HG03159 (cell line): ENCODE measurements around the gene SGPL1.

Source experiments
- ATAC-seq: cut with Tn5 transposase; IDR thresholded peaks from one replicate; pipeline ENCODE4 v1.9.1; 2021; ENCODE audit warnings: mild to moderate bottlenecking, moderate library complexity; ENCODE audit not compliant: unreplicated experiment

The SGPL1 gene

DNA sequence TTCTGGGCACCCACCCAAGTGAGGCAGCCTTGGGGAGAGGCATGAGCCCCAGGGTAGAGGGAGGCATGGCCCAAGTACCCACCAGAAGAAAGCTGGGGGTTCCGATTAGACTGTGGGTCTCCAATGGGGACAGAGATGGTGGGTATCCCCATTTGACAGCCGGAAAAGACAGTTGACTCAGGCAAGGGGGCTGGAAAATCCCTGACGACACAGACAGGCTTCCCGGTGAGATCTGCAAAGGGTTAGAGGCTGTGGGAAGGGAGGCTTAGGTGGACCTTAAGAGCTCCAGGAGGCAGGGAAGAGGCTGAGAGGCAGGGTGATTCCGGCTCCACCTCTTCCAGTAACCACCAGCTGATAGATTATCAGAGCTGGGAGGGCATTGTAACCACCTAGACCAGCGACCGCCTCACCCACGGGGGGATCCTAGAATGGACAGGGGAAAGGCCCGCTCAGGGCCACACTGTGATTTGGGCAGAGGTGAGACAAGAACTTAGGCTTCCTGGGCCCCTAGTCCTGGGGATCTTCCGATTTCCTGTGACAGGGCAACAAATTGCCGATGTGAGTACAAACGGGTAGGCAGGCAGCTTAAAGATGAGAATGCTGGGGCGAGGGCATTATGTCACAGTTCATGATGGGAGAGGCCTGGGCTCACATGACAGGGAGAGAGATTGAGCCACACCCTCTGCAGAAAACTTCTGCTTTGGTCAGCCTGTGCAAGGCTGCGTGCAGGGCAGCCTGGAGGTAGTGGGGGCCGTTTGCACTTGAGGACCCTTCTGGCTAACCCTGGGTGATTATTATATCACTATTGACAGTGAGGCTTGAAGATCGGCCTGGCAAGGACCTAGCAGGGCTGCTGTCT is 36.0 kb upstream of the SGPL1 start:
- no peak for ATAC-seq

DNA sequence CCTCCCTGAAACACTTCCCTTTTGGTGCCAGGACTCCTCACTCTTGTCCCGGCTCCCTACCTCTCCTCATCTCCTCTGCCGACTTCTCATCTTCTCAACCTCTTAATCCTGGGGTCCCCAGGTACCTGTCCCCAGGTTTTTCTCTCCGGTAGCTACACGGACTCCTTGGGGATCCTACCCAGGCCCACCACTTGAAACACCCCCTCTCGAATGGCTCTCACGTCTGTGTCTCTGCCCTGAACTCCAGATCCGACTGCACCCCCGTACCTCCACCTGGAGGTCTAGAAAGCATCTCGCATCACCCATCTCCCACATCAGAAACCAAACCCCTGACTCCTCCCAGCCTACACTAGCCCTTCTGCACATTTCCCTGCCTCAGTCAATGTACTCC is 35.4 kb upstream of the SGPL1 start:
- ATAC-seq, result no peak

DNA sequence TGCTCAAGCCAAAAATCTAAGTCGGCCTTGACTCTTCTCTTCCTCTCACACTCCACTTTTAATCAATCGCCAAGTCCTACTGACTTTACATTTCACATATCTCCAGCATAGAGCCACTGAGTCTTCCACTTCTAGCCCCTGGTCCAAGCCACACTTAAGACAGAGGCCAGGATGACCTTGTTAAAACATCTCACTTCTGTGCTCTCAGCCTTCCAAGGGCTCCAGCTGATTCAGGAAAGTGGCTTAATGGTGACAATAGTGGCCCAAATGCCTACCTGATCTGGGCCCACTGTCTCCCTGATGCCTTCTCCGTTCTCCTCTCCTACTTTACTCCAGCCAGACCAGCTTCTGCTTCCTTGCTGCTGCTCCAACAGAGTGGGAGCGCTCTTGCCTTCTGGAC is 35.0 kb upstream of the SGPL1 start:
- no peak for ATAC-seq

DNA sequence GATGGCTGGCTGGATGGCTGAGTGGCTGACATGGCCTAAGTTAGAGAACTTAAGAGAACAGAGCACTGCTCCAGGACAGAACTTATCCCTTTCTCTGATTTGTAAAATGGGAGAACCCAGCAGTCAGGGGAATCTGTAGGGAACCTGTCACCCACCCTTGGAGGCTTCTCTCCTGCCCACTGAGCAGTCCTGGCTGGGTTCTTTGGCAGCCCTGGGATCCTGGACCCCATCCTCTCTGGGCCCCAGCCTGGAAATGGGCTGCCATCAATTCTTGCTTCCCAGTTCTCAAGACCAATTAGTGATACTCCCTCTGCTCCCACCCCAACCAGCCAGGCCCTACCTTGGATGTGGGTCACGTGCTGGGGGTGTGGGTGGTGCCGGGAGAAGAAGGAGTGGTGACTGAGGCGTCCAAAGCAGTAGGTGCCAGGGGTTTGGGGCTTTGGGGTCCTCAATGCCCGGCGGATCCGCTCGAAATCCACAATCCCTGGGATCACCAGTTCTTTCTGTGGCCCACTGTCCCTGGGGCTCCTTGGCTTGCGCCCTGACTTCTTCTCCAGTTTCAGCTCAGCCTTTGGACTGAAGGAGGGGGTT is 34.2 kb upstream of the SGPL1 start:
- ATAC-seq, result no peak

DNA sequence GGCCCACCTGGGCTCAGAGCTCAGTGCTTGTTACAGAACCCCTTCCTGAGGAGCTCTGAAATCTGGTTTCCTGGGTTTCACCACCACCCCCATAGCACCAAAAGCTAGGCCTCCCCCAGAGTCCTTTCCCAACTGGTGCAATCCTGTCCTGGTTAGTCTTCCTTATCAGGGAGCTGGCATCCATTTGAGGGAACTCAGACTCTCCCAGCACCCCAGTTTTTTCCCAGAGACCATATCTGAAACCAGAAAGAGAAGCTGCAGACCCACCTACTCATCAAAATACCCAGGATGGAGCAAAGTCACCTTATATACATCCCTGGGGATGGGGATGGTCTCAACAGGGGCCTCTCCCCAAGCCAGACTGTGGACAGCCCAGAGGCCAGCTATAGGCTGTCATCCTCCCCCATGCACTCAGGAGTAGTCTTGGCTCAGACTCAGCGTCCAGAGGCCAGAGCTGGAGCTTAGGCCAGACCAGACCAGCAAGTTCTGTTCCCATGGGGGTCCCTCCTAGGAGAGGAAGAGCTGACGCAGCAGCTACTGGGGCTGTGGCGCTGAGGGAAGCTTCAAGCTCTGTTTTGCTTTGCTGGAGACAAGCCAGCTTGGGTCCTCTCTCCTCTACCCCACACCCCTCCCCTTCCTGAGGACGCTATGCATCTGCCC is 33.5 kb upstream of the SGPL1 start:
- no peak for ATAC-seq

DNA sequence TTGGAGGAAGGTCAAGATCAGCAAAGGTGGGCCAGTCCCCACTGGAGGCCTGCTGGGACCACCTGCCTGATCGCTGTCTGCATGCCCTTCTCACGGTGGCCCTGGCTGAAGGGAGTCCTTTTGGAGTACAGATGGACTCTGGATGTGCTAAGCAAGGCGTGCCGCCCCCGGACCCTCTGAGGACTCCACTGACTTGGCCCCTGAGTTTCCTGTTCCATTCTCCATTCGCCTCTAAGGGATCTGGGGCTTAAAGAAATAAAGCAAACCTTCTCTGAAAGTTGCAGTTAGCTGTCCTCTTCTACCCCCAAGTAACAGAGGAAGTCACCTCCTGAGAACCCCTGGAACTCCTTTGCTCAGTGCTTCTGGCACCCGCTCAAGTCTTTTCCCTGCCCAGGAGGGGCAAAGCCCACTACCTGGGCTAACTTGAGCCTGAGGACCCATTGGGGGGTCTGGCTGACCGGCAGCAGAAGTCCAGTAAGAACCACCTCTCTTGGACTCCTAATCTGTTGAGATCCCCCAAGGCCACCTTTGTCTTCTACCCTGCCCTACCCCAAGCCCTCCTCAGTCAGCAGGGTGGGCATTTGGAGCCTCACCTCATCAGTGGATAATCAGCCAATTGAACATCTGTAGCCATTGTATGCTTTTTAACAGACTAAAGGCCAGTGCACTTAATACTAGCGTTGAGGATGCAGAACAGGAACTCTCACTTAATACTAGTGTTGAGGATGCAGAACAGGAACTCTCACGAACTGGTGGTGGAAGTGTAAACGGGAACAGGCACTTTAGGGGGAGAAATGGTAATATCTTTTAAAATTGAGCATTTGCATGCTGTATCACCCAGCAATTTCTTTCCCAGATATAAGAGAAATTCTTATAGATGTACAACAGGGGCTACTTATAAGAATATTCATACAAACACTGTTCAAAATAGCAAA is 32.7 kb upstream of the SGPL1 start:
- ATAC-seq, result no peak

DNA sequence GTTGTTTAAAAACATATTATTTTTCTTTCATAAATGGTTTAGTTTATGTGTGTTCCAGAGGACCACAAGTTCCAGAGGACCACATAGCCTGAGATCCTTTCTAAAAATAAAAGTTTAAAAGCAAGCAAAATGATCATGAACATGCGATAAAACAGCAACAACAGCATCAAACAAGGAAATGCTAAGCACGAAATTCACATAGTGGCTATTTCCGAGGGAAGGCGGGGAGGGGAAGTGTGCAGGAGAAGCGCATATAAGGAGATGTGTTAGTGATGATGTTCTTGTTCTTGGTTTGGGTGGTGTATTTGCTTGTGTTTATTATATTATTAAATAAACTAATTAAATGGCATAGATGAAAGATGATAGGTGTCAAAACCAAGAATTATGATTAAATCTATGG is 31.7 kb upstream of the SGPL1 start:
- no peak for ATAC-seq

DNA sequence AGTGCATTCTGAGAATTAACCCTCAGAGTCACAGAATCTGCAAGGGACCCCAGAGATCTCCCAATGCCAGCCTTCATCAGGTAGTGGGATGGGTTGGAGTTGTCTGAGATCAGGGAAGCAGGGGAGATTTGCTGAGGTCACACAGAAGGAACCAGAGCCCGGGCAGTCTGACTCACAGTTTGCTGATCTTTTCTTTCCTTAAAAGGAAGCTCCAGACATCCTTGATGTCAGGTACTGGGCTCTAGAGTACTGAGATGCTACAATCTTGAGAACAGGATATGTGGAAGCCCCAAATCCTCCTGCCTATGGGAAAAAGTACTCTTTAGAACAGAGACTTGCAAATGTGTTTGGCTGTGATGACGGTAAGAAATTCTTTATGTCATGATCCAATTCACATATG is 31.3 kb upstream of the SGPL1 start:
- no peak for ATAC-seq

DNA sequence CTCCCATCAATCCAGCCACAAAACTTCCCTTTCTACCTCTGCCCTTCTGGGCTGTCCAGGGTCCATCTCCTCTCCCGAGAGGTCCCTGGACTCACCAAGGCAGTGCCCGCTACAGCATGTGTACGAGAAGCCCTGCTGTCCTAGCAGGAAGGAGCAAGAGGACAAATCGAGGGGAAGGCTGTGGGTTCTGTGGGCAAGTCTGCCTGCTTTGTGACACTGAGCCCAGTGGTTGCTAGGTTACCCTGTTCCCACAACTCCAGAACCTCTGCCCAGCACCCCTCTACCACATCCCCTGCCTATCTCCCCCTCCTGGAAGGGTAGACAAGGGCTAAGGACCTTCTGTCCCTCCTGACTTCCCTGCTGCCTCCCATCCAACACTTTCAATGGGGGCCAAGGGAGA is 30.6 kb upstream of the SGPL1 start, which contains the start of gene TBATA:
TSS of gene TBATA (minus strand) at position 188 of the 400 bp plus-strand sequence. CDS start 1,998 bp downstream, outside the sequence.
- no peak for ATAC-seq

DNA sequence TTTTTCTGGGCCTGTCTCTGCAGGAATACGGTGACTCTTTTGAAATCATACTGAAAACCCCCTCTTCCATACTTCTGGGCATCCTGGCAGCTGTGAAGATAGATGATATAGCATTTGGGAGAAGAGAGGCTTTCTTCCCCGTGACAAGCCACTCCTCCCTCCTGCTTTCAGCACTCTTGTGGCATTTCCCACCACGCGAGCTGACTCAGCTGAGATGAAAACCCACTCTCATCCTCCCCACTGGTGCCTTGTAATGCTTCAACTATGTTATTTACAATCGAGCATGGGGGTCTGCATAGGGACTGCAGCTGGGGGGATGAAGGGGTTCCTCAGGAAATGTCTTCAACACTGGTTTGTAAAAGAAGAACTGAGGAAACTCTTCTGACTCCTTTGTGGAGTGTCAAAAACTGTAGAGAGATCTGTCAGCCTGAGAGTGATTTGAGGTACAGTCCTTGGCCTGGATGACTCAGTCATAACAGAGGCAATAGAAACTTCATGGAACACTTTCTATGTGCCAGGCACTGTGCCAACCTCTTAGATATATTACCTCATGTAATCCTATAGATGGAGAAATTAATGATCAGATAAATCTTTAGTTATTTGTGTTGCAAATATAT is 28.8 kb upstream of the SGPL1 start:
- no peak for ATAC-seq

DNA sequence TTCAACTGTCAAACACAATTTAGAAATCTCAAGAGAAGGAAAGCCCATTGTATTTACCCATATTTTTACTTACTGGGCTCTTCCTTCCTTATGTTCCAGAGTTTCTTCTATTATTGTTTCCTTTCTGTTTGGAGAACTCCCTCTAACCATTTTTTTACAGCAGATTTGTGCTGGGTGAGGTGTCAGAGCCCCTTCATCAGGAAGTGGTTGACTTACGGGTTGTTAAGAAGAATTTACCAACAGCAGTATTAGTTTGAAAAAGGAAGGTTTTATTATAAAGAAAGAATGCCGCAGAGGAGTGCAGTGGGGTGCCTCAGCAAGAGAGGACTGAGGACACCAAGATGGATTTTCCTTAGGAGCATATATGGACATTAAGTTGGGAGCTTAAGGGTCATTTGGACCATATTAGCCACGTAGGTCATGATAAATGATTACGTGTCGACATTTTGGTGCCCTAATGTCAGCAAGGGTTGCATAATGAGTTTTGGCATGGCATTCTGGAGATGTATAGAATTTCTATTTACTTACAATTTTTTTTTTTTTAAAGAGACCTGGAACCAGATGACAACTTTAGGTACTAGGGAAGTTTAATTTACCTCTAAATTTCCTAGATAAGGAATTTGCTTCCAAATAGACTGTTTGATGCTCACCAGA is 24.2 kb upstream of the SGPL1 start:
- ATAC-seq, result no peak

DNA sequence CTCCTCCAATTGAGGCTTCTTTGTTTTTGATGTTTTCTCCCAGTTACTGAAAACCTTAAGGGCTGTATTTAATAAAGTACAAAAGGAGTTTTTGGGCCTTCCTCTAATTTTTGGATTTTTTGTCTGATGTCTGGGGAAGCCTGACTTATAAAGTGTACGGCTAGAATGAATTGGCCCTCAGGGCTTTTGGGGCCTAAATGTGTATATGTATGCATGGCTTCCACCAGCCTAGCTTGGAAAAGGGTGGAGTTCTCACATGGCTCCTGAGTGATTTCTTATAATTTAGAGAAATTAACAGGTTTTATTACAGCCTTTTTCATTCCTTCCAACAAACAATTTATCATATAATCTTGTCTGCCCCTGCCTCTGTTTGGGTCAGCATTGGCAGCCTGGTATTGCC is 20.1 kb upstream of the SGPL1 start:
- ATAC-seq, result no peak

DNA sequence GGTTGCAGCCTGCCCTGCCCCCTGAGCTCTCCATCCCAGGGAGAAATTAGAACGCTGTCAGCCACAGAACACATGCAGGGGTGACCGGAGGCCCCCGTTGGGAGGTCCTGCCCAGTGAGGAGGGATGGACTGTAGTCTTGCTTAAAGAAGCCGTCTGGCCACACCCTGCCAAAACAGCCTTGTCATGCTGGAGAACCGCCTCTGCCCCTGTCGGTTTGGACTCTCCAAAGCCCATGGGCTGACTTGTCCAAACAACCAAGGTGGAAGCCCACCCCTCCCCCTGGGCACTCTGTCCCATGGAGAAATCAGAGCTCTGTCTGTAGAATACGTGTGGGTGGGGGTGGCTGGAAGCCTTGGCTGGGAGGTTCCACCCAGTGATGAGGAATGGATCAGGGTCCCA is 17.9 kb upstream of the SGPL1 start:
- no peak for ATAC-seq

DNA sequence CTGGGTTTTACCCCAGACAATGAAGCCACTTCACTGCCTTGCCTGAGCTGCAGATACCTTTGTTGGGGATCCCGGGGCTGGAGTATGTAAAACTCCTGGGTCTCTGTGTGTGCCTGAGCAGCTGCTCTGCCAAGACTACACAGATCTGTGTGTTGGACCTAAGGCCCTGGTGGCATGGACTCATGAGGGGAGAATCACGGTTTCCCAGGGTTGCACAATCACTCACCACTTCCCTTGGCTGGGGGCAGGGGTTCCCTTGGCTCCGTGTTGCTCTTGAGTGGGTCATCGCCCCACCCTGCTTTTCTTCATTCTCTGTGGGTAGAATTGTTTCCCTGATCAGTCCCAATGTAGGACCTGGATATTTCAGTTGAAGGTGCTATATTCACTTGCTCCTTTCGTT is 16.6 kb upstream of the SGPL1 start:
- no peak for ATAC-seq

DNA sequence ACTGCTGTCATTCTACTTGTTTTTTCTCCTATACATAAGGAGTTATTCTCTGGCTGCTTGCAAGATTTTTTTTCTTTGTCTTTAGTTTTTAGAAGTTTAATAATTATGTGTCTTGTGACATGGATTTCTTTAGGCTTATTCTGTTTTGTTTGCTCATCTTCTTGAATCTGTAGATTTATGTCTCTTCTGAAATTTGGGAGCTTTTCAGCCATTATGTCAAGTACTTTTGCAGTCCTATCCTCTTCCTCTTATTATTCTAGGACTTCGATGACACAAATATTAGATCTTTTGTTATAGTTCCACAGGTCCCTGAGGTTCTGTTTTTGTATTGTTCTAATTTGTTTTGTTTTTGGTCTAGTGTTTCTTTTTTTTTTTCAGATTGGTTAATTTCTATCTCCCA is 13.9 kb upstream of the SGPL1 start:
- ATAC-seq, result no peak

DNA sequence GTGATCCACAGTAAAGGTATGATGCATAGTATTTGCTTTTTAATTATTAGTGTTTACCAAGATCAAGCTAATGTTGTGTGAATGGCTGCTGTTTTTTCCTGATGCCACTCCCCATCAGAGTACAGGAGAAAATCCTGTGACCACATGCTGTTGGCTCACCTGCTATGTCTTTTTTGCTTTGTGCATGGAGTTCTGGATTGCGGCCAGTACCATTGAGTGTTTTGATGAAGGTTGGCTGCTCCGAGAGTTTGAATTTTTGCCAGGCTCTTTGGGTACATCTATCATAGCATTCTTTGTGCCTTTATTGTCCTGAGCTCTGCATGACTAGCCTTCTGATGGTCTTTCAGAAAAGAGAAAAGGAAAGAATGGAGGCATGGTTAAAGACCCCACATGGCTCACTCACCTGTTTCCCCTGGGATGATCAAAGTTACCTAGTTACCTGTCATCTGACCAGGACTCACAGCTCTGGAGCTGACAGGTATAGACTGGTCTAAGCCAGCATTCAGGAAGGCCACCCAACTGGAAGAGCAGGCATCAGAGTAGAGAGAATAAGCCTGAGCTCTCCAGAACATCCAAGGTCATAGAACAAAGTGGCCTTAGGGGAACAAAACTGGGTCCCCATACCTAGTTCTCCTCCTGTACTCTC is 11.8 kb upstream of the SGPL1 start:
- no peak for ATAC-seq

DNA sequence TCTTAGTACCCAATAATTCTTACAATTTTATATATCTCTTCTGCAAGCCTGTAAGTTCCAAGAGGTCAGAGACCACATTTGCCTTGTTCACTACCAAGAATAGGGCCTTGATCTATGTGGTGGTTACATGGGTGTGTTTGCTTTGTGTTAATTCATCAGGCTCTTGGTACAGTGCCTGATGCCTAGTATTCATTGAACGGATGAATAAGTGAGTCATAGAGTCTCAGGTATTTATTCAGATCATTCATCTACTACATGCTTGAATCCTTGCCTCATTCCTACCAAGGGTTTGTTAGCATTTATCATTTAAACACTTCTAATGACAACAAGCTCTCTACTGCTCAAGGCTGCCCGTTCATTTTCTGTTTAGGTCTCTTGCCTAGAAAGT is 11.3 kb upstream of the SGPL1 start:
- no peak for ATAC-seq

DNA sequence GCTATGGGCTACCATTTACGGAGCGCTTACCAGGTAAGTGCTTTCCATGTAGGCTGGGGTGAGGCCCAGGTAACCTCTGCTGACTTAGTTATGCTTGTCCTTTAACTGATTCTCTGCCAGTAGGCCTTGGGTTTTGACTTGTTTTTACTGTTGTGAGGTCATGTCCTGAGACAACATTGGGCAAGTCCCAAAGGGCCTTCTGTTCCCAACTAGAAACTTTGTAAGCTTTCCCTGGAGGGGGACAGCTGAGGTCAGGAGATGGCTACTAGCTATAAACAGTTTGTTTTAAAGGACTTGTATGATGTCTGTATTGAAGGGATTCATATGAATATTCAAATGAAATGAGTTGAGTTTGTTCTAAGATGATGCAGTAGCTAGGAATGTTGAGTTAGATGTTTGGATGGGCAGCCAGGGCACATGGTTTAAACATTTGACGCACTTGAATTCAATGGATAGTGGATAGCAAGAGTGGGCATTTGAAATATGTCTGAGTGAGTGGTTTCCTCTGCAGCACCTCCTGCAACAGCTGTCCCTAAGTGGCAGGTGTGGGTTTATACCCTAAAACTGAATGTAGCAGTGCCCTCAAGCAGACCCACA is 10.0 kb upstream of the SGPL1 start:
- ATAC-seq, result no peak

DNA sequence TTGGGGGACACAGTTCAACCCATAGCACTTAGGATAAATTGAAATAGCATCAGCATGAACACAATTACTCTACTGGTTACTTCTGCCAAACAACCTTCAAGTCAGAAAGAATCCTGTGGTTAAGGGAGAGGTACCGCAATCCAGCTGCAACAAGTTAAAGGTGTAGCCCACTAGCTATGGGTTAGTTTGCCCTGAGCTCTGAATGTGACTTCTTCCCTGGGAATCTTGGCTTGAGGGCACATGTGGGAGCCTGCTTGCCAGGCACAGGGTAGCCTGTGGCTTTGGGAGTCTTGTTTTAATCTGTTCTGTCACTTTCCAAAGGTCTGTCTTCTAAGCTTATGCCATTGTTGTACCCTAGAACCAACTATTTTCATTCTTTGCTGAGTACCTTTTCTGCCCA is 8.9 kb upstream of the SGPL1 start:
- no peak for ATAC-seq
